HEK293T (cell line): Measurements from ENCODE around the gene SLC25A43.
"Not testable (repeated sequence)": the region's sequence is repeated elsewhere in the genome, so short reads cannot be mapped to it uniquely, and the experiment has no call there.

Source experiments
- CTCF ChIA-PET: fragments of 350-600 bp; formaldehyde crosslinking; extraction: SDS; loops from one replicate; lab custom pipeline; 2021; ENCODE audit warnings: antibody characterized with exemption, inconsistent platforms; lab: Yijun Ruan, JAX
- POLR2A ChIA-PET: fragments of 350-600 bp; formaldehyde crosslinking; extraction: SDS; loops from one replicate; lab custom pipeline; 2020; ENCODE audit warnings: antibody characterized with exemption, inconsistent platforms; lab: Yijun Ruan, JAX
- DNase-seq: peaks from one replicate; pipeline ENCODE4 v3.0.0; 2012; ENCODE audit warnings: mixed read lengths; ENCODE audit errors: extremely low spot score
- ARNT ChIP-seq: fragments of 450-650 bp; IDR thresholded peaks from 2 replicates; pipeline ENCODE4 v1.6.1; 2017; ENCODE audit warnings: mild to moderate bottlenecking
- BHLHE40 ChIP-seq: fragments of 450-650 bp; IDR thresholded peaks from 2 replicates; pipeline ENCODE4 v1.6.1; 2016; ENCODE audit warnings: mild to moderate bottlenecking, moderate library complexity, borderline replicate concordance
- CTBP1 ChIP-seq: fragments of 450-650 bp; IDR thresholded peaks from 2 replicates; pipeline ENCODE4 v1.6.1; 2016; ENCODE audit warnings: borderline replicate concordance
- ELF4 ChIP-seq: fragments of 450-650 bp; IDR thresholded peaks from 2 replicates; pipeline ENCODE4 v1.6.1; 2017; ENCODE audit warnings: antibody characterized with exemption
- FOXA1 ChIP-seq: fragments of 450-650 bp; IDR thresholded peaks from 2 replicates; pipeline ENCODE4 v1.6.1; 2016; ENCODE audit warnings: mild to moderate bottlenecking
- FOXK2 ChIP-seq: fragments of 450-650 bp; IDR thresholded peaks from 2 replicates; pipeline ENCODE4 v1.6.1; 2016; ENCODE audit warnings: mild to moderate bottlenecking
- FOXM1 ChIP-seq: fragments of 450-650 bp; IDR thresholded peaks from 2 replicates; pipeline ENCODE4 v1.6.1; 2017; ENCODE audit warnings: mild to moderate bottlenecking, borderline replicate concordance
- HDGF ChIP-seq: fragments of 450-650 bp; IDR thresholded peaks from 2 replicates; pipeline ENCODE4 v1.6.1; 2017; ENCODE audit warnings: antibody characterized with exemption, borderline replicate concordance
- L3MBTL2 ChIP-seq: fragments of 450-650 bp; conservative IDR thresholded peaks from 2 replicates; pipeline ENCODE4 v1.6.1; 2016; ENCODE audit warnings: mild to moderate bottlenecking
- NFRKB ChIP-seq: fragments of 450-650 bp; IDR thresholded peaks from 2 replicates; pipeline ENCODE4 v1.6.1; 2016; ENCODE audit warnings: mild to moderate bottlenecking, moderate library complexity
- SUZ12 ChIP-seq: fragments of 450-650 bp; IDR thresholded peaks from 2 replicates; pipeline ENCODE4 v1.6.1; 2016; ENCODE audit warnings: mild to moderate bottlenecking
- ZNF384 ChIP-seq: fragments of 450-650 bp; IDR thresholded peaks from 2 replicates; pipeline ENCODE4 v1.6.1; 2016
- TF ChIP-seq, protein P1 (sequence below): fragments of 450-650 bp; IDR thresholded peaks from 2 replicates; pipeline ENCODE4 v1.6.1; 2016

Gene SLC25A43

DNA sequence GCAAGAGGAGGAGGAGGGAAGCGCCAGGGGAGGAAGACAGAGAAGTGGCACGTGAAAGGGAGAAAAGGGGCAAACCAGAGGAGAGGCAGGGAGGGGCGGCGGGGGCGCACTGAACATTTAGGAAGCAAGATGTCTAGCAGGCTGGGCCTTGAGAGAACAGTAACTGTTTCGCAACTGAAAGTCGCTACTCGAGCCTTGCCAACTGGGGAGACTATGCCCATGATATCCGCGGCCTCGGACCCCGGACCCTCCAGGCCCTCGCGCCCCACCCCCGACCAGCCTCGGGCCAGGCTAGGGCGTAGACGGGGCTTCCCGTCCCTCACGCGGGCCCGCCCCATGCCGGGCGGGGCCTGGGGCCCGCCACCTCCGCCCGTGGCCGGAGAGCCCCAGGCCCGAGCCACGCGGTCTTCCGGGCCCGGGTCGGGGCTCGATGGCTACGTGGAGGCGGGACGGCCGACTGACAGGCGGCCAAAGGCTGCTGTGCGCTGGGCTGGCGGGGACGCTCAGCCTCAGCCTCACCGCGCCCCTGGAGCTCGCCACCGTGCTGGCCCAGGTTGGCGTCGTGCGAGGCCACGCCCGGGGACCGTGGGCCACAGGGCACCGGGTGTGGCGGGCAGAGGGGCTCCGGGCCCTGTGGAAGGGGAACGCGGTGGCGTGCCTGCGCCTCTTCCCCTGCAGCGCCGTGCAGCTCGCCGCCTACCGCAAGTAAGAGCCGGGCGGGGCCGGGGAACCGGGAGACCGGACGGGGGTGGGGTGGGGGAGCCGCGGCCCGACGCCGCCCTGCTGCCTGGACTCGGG, at the start of gene SLC25A43:
Gene SLC25A43, plus strand, starts transcription at position 363 of the 798 bp plus-strand sequence. Its CDS starts 68 bp downstream, at position 431.
- ChIA-PET POLR2A (no interaction called here), CTCF (no interaction called here)
- TF ChIP-seq L3MBTL2 (peak; percentile 82), FOXM1 (no peak), ARNT (no peak)
- peak; percentile 57 for DNase-seq

DNA sequence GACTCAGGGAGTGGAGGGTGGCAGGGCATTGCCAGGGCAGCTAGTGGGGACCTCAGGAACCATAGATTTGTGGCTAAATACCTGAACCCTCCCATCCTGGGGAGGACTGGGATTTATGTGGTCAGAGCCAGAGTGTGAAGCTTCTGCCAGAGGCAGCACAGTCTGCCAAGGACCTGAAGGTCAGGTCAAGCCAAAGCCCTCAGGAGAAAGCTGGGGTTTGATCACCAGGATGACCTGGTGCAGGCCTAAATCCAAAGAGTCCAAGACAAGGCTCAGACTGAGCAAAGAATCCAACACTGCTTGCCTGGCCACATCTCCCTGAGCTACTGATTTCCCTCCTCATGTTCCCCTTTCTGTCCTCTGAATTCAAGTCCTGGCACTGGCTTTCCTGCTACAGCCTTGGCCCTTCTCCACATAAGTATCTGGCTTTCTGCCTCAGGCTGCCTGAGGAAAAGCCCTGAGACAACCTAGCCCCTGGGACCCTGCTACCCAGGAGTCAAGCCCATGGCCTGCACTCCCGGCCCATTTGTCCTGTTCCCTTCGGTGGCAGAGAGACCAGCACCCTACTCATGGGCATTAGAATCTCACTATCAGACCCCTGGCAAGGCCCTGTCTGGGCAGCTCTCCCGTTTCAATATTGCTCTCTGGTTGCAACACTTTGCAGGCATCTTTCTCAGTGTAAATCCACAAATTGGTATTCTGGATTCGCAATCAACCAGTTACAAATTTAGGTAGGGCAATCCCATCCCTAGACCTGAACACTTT, 39.3 kb upstream of the SLC25A43 start:
- no peak for DNase-seq
- POLR2A ChIA-PET = no interaction called here
- no peak for TF ChIP-seq ZNF384
- TF ChIP-seq L3MBTL2 = no peak
- TF ChIP-seq ARNT = no peak
- no peak for TF ChIP-seq FOXM1
- no peak for TF ChIP-seq ELF4
- TF ChIP-seq, protein P1, sequence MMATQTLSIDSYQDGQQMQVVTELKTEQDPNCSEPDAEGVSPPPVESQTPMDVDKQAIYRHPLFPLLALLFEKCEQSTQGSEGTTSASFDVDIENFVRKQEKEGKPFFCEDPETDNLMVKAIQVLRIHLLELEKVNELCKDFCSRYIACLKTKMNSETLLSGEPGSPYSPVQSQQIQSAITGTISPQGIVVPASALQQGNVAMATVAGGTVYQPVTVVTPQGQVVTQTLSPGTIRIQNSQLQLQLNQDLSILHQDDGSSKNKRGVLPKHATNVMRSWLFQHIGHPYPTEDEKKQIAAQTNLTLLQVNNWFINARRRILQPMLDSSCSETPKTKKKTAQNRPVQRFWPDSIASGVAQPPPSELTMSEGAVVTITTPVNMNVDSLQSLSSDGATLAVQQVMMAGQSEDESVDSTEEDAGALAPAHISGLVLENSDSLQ = no peak
- TF ChIP-seq HDGF = no peak
- TF ChIP-seq CTBP1 = no peak
- no peak for TF ChIP-seq FOXA1
- CTCF ChIA-PET = no interaction called here

DNA sequence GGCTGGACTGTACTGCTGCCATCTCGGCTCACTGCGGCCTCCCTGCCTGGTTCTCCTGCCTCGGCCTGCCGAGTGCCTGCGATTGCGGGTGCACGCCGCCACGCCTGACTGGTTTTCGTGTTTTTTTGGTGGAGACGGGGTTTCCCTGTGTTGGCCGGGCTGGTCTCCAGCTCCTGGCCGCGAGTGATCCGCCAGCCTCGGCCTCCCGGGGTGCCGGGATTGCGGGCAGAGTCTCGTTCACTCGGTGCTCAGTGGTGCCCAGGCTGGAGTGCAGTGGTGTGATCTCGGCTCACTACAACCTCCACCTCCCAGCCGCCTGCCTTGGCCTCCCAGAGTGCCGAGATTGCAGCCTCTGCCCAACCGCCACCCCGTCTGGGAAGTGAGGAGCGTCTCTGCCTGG, 37.7 kb upstream of the SLC25A43 start:
- POLR2A ChIA-PET, DNase-seq, CTCF ChIA-PET: not testable (repeated sequence)

DNA sequence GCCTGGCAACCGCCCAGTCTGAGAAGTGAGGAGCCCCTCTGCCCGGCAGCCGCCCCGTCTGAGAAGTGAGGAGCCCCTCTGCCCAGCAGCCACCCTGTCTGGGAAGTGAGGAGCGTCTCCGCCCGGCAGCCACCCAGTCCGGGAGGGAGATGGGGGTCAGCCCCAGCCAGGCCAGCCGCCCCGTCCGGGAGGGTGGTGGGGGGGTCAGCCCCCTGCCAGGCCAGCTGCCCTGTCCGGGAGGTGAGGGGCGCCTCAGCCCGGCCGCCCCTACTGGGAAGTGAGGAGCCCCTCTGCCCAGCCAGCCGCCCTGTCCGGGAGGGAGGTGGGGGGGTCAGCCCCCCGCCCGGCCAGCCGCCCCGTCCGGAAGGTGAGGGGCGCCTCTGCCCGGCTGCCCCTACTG, 37.1 kb upstream of the SLC25A43 start:
- DNase-seq, POLR2A ChIA-PET, CTCF ChIA-PET: not testable (repeated sequence)

DNA sequence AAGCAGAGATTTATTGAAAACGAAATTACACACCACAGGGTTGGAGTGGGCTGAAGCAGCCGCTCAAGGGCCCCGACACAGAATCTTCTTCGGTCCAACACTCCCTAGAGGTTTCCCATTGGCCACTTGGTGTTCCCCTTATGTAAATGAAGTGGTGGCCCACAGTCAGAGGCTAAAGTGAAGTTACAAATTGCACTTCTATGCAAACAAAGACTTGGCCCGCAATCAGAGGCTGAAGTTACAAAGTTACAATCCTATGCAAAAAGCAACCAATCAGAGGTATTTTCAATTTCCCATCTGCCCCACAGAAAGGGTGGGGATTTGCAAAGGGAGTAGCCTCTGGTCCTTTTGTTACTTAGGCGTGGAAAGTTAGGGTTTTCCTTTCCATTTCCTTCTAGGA, 35.7 kb upstream of the SLC25A43 start:
- no peak for DNase-seq
- no peak for TF ChIP-seq FOXK2
- no peak for TF ChIP-seq ELF4
- no peak for TF ChIP-seq L3MBTL2
- TF ChIP-seq BHLHE40 = no peak
- no peak for TF ChIP-seq ZNF384
- TF ChIP-seq, protein P1 = no peak
- no peak for TF ChIP-seq CTBP1
- no peak for TF ChIP-seq NFRKB
- no peak for TF ChIP-seq HDGF
- CTCF ChIA-PET = no interaction called here
- POLR2A ChIA-PET = no interaction called here

DNA sequence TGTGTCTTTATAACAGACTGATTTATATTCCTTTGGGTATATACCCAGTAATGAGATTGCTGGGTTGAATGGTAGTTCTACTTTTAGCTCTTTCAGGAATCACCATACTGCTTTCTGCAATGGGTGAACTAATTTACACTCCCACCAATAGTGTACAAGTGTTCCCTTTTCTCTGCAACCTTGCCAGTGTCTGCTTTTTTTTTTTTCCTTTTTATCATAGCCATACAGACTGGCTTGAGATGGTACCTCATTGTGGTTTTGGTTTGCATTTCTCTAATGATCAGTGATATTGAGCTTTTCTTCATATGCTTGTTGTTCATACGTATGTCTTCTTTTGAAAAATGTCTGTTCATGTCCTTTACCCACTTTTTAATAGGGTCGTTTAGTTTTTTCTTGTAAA, 27.3 kb upstream of the SLC25A43 start:
- DNase-seq, POLR2A ChIA-PET, CTCF ChIA-PET: not testable (repeated sequence)

DNA sequence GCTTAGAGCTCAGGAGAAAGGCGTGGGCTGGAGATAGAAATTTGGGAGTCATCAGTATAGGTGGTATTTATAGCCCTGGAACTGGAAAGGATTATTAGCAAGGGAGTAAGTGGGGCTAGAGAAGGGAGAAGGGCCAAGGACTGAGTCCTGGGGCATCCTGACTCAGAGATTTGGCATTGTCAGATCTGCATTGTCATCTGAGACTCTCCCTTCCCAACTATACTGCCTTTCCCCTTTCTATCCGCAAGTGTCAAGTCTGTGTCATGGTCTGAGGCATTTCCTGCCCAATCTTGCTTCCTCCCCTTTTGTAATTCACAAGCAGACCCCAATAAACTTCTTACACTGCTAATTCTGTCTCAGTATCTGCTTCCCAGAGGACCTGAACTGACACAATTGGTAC, 24.4 kb upstream of the SLC25A43 start:
- no peak for TF ChIP-seq L3MBTL2
- no peak for TF ChIP-seq SUZ12
- TF ChIP-seq NFRKB = no peak
- no peak for TF ChIP-seq ARNT
- no peak for TF ChIP-seq FOXA1
- TF ChIP-seq BHLHE40 = no peak
- TF ChIP-seq ZNF384 = no peak
- no peak for TF ChIP-seq FOXK2
- POLR2A ChIA-PET = no interaction called here
- CTCF ChIA-PET = no interaction called here
- no peak for DNase-seq

DNA sequence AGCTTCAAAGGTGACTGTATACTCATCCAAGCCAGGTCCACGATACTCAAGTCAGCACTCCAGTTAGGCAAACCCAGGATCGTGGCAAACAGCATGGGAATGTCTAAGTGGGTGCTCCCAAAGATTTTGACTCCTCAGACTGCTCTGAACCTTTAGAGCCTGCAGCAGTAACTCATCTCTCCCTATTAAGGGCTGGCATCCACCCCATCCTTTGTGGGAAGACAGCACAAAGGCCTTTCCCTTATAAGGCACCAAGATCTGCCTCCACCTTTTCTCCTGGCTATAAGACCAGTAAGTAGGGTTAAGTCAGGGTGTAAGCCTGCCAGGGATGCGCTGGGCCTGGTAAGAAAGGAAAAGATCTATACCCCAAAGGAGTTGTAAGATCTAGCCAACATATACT, 23.6 kb upstream of the SLC25A43 start:
- DNase-seq = no peak
- POLR2A ChIA-PET = no interaction called here
- CTCF ChIA-PET = no interaction called here
- no peak for TF ChIP-seq FOXM1
- no peak for TF ChIP-seq CTBP1
- TF ChIP-seq, protein P1 = no peak
